Measurements from ENCODE around the gene NTSR1. TPM values are rescaled to one million over a fixed set of nuclear protein-coding genes. Genes with fewer than 3 reads are reported as not detected.

Gene NTSR1
- not detected for total RNA-seq

GRCh38 chr20:62708591-62709536, at the start of gene NTSR1:
Gene NTSR1 (plus strand): TSS chr20:62708836. CDS start chr20:62709208, 372 bp downstream.
- Mint-ChIP-seq H3K36me3 (ENCODE audit: insufficient read depth in 2 of 2) (no peaks in the 10 kb centered on the region), H3K9me3 (no peaks in the 10 kb centered on the region), H3K27me3 (ENCODE audit: low read depth) (peaks cover 18% of the 10 kb centered on the region), H3K27ac (no peak within 1 kb of the TSS), H3K4me3 (peak within 1 kb of the TSS; percentile 25 to 61), H3K4me1 (ENCODE audit: low read depth) (peaks cover 14% of the 10 kb centered on the region)
- no peak for ATAC-seq (replicated peaks in 1 of 2)
- no peak for DNase-seq

- H3K4me1 Mint-ChIP-seq (ENCODE audit: low read depth) = no peaks in the 10 kb centered on the region
- no peaks in the 10 kb centered on the region for H3K9me3 Mint-ChIP-seq
These were observed 49.0 kb upstream of the NTSR1 start for GRCh38 chr20:62659488-62660239.

GRCh38 chr20:62660240-62660615, 48.4 kb upstream of the NTSR1 start:
- no peaks in the 10 kb centered on the region for H3K4me1 Mint-ChIP-seq (ENCODE audit: low read depth)
- DNase-seq (no peak), ATAC-seq (replicated peaks in 1 of 2) (no peak)
- H3K4me3 Mint-ChIP-seq = no peak overlapping the region
- no peak overlapping the region for H3K27ac Mint-ChIP-seq
- no peaks in the 10 kb centered on the region for H3K27me3 Mint-ChIP-seq (ENCODE audit: low read depth)
- no peaks in the 10 kb centered on the region for H3K9me3 Mint-ChIP-seq
- peaks cover 2 to 4% of the 10 kb centered on the region in 2 donors for H3K36me3 Mint-ChIP-seq (ENCODE audit: insufficient read depth in 2 of 2)

More at GRCh38 chr20:62659488-62660239, 49.0 kb upstream of the NTSR1 start:
- no peaks in the 10 kb centered on the region for H3K27me3 Mint-ChIP-seq (ENCODE audit: low read depth)
- DNase-seq (no peak), ATAC-seq (replicated peaks in 1 of 2) (no peak)
- peaks cover 2 to 4% of the 10 kb centered on the region in 2 donors for H3K36me3 Mint-ChIP-seq (ENCODE audit: insufficient read depth in 2 of 2)
- no peak overlapping the region for H3K27ac Mint-ChIP-seq
- H3K4me3 Mint-ChIP-seq = no peak overlapping the region

- Mint-ChIP-seq H3K4me1 (ENCODE audit: low read depth) (no peaks in the 10 kb centered on the region), H3K4me3 (no peak overlapping the region), H3K27me3 (ENCODE audit: low read depth) (no peaks in the 10 kb centered on the region), H3K9me3 (no peaks in the 10 kb centered on the region), H3K36me3 (ENCODE audit: insufficient read depth in 2 of 2) (peaks cover 2 to 4% of the 10 kb centered on the region in 2 donors), H3K27ac (no peak overlapping the region)
- ATAC-seq (replicated peaks in 1 of 2) = no peak
- no peak for DNase-seq
These were observed 47.9 kb upstream of the NTSR1 start for GRCh38 chr20:62660768-62661167.

- Mint-ChIP-seq H3K36me3 (ENCODE audit: insufficient read depth in 2 of 2) (peaks cover 2 to 4% of the 10 kb centered on the region in 2 donors), H3K27me3 (ENCODE audit: low read depth) (no peaks in the 10 kb centered on the region), H3K4me3 (no peak overlapping the region), H3K27ac (no peak overlapping the region), H3K9me3 (no peaks in the 10 kb centered on the region), H3K4me1 (ENCODE audit: low read depth) (no peaks in the 10 kb centered on the region)
- ATAC-seq (replicated peaks in 1 of 2) (no peak), DNase-seq (no peak)
These were observed 47.0 kb upstream of the NTSR1 start for GRCh38 chr20:62661647-62662046.

GRCh38 chr20:62662422-62662821, 46.2 kb upstream of the NTSR1 start:
- peaks cover 2 to 4% of the 10 kb centered on the region in 2 donors for H3K36me3 Mint-ChIP-seq (ENCODE audit: insufficient read depth in 2 of 2)
- no peak for ATAC-seq (replicated peaks in 1 of 2)

GRCh38 chr20:62663145-62664018, 45.3 kb upstream of the NTSR1 start:
- Mint-ChIP-seq H3K36me3 (ENCODE audit: insufficient read depth in 2 of 2) (peaks cover 2 to 7% of the 10 kb centered on the region in 2 donors), H3K4me3 (no peak overlapping the region), H3K9me3 (no peaks in the 10 kb centered on the region), H3K4me1 (ENCODE audit: low read depth) (no peaks in the 10 kb centered on the region), H3K27ac (no peak overlapping the region), H3K27me3 (ENCODE audit: low read depth) (no peaks in the 10 kb centered on the region)
- no peak for DNase-seq
- ATAC-seq (replicated peaks in 1 of 2) = no peak

More at GRCh38 chr20:62662422-62662821, 46.2 kb upstream of the NTSR1 start:
- DNase-seq = no peak
- Mint-ChIP-seq H3K27me3 (ENCODE audit: low read depth) (no peaks in the 10 kb centered on the region), H3K27ac (no peak overlapping the region), H3K4me3 (no peak overlapping the region), H3K9me3 (no peaks in the 10 kb centered on the region), H3K4me1 (ENCODE audit: low read depth) (no peaks in the 10 kb centered on the region)

GRCh38 chr20:62664019-62664971, 44.3 kb upstream of the NTSR1 start:
- Mint-ChIP-seq H3K36me3 (ENCODE audit: insufficient read depth in 2 of 2) (peaks cover 0 to 5% of the 10 kb centered on the region in 2 donors), H3K9me3 (no peaks in the 10 kb centered on the region), H3K4me1 (ENCODE audit: low read depth) (no peaks in the 10 kb centered on the region), H3K4me3 (no peak overlapping the region), H3K27me3 (ENCODE audit: low read depth) (no peaks in the 10 kb centered on the region), H3K27ac (no peak overlapping the region)
- no peak for ATAC-seq (replicated peaks in 1 of 2)
- DNase-seq = no peak

GRCh38 chr20:62665153-62665754, 43.4 kb upstream of the NTSR1 start:
- H3K36me3 Mint-ChIP-seq (ENCODE audit: insufficient read depth in 2 of 2) = peaks cover 0 to 8% of the 10 kb centered on the region in 2 donors
- no peak overlapping the region for H3K27ac Mint-ChIP-seq
- H3K27me3 Mint-ChIP-seq (ENCODE audit: low read depth) = no peaks in the 10 kb centered on the region
- ATAC-seq (replicated peaks in 1 of 2) = no peak
- DNase-seq = no peak
- no peak overlapping the region for H3K4me3 Mint-ChIP-seq
- no peaks in the 10 kb centered on the region for H3K4me1 Mint-ChIP-seq (ENCODE audit: low read depth)
- H3K9me3 Mint-ChIP-seq = no peaks in the 10 kb centered on the region

- Mint-ChIP-seq H3K27ac (no peak overlapping the region), H3K4me3 (no peak overlapping the region), H3K4me1 (ENCODE audit: low read depth) (no peaks in the 10 kb centered on the region), H3K36me3 (ENCODE audit: insufficient read depth in 2 of 2) (peaks cover 0 to 8% of the 10 kb centered on the region in 2 donors), H3K9me3 (no peaks in the 10 kb centered on the region), H3K27me3 (ENCODE audit: low read depth) (no peaks in the 10 kb centered on the region)
- DNase-seq (no peak), ATAC-seq (replicated peaks in 1 of 2) (no peak)
These were observed 42.6 kb upstream of the NTSR1 start for GRCh38 chr20:62665826-62666735.
